ENCODE results near the gene BMPR2.

GRCh38 chr2:202426751-202427150 is 50.6 kb downstream of the BMPR2 start:
- TF ChIP-seq CTCF (IDR thresholded peaks at IDR 0.05), result no peak
- TF ChIP-seq POLR2A (IDR thresholded peaks at IDR 0.05; ENCODE audit: low read depth), result no peak
- no peak for TF ChIP-seq EP300 (IDR thresholded peaks at IDR 0.05)
- TF ChIP-seq POLR2AphosphoS5 (IDR thresholded peaks at IDR 0.05), result no peak

Data from esophagus muscularis mucosa (tissue), 4 donors.